GM21390 (cell line): ENCODE data around the gene PCGF5.
"Not testable (repeated sequence)": the region's sequence is repeated elsewhere in the genome, so short reads cannot be mapped to it uniquely, and the experiment has no call there.

Experiments
- ATAC-seq: cut with Tn5 transposase; IDR thresholded peaks from one replicate; pipeline ENCODE4 v1.9.1; 2021; ENCODE audit not compliant: unreplicated experiment

Gene PCGF5

DNA sequence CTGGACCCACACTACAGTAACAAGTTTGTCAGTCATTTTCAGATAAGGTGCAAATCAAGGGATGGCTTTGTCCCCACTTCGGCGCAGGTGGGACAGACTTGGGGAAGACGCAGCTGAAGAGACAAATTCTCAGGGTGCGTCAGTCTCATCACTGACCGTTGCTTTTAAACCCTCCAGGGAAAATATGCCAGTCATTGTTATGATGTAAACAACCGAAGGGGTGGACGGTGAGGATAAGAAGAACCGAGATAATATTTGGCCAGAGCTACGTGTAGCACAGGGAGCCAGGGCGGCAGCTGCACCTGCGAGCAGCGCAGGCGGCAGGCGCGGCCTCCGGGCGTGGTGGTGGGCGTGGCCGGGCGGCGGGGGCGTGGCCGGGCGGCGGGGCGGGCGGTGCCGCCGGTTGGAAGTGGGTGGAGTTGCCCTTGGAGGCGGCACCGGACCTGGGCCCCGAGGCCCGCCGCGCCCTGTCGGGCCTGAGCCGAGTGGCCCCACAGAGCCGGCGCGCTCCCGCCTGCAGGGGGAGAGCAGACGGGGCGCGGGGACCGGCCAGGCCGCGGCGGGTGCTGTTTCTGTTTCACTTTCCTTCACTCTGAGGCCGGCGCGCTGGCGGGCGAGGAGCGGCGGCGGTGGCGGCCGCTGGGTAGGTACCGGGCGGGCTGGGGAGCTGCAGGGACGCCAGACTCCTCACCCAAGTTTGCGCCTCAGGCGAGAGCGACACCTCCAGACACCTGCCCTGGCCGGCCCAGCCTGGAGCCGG is at the start of gene PCGF5:
PCGF5 (plus strand) TSS at position 470 of the 760 bp plus-strand sequence. CDS start 2,209 bp downstream, outside the sequence.
- peak; percentile 98 for ATAC-seq

DNA sequence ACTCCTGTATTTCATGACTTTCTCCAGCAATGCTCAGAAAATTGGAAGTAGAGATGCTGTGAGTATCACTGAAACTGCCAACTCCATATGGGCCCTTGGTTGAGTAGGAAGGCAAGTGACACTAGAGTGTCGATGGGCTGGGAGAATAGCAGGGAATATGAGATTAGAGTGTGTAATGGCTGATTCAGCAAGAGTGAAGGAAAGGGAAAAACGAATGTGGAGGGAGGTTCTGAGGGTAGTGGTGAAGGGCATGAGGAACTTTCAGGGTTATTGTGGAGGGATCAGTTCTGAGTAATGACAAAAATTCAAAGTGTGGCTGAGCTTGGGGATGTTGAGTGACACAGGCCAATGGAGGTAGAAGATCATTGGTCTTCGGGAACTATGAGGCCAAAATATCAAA is 49.0 kb upstream of the PCGF5 start:
- no peak for ATAC-seq

DNA sequence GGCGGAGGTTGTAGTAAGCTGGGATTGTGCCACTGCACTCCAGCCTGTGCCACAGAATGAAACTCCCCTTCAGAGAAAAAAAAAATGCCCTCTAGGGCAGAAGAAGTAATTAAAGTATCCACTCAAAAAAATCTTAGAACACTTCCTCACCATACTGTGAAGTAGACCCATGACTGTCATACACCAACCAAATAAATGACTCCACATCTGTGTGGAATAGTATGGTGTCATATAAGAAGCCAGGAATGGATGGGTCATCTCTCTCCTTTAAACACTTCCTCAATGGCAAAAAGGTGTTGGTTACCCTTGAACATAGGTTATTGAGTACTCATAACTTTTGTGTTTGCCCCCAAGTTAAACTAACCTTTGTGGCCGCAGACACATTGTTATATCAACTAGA is 48.1 kb upstream of the PCGF5 start:
- no peak for ATAC-seq

DNA sequence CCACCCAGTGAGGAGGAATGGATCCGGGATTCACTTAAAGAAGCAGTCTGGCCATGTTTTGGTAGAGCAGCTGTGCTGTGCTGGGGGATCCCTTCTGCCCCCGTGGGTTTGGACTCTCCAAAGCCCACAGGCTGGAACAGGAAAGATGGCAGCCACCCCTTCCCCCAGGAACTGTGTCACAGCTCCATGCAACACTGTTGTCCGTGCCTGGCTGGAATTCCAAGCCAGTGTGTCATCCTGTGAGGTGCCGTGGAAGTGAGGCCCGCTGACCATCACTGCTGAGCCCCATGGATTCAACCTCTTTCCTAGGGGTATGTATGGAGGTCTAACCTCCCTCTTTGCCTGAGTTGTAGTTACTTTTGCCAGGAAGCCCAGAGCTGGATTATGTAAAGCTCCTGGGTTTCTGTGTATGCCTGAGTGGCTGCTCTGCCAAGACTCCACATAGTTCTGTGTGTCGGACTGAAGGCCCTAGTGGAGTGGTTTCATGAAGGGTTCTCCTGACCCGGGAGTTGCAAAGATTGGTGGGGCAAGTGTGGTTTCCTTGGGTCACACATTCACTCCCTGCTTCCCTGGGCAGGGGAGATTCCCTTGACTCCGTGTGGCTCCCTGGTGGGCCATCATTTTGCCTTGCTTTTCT is 35.1 kb upstream of the PCGF5 start:
- ATAC-seq, result no peak

DNA sequence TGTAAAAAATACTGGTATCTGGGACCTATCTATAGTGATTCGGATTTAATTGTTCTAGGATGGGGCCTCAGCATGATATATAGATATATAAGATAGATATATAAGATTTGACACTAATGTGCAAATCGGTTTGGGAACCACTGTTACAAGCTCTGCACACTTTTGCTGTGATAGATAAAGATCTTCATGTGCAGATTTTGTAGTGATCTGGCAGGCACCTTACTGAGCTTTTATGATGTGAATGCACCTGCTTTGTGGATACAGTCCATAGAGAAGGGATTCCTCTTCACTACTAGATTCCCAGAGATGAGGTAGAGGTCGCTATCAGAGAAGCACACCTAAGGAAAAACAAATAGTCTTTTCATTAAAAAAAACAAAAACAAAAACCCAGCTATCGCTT is 33.3 kb upstream of the PCGF5 start:
- ATAC-seq, result no peak

DNA sequence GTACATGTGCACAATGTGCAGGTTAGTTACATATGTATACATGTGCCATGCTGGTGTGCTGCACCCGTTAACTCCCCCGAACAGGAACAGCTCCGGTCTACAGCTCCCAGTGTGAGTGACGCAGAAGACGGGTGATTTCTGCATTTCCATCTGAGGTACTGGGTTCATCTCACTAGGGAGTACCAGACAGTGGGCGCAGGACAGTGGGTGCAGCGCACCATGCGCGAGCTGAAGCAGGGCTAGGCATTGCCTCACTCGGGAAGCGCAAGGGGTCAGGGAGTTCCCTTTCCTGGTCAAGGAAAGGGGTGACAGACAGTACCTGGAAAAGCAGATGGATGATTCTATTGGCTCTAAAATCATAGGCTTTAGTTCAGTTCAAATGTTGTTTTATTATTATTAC is 32.5 kb upstream of the PCGF5 start:
- ATAC-seq, result not testable (repeated sequence)

DNA sequence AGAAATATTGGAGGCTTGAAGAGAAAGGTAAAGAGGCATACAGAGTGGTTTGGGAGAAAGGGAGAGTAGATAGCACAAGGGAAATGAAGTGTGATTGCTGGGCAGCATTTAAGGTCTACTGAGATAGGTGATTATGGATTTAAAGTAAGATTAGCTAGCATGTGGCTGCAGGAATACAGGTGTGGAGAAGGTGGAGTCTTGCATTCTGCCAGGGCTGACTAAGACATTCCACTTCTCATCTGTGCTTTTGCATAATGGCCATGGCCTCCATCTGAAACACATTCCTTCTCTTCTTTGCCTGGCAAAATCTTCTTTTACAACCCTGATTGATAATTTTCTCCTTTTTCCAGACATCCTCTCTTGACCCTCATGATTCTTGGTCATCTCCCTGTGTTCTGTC is 31.6 kb upstream of the PCGF5 start:
- no peak for ATAC-seq

DNA sequence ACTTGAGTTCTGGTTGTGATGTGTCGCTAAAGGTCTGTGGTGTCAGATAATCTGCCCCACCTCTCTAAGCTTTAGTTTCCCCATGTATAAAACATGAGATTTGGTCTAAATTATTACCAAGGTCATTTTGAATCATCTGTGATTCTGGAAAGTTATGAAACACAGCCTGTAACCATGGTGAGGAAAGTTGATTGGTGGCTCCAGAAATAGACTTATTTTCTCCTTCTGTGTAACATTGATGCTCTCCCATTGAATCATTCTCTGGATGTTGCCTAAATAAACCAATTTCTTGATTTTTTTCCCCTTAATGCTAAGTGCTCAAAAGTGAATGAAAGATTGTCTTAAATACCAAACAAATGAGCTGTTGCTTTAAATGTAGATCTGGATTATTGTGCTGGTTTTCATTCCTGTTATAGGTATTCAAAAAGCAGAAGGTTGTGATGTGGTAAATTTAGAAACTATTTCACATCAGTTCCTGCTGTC is 30.0 kb upstream of the PCGF5 start:
- ATAC-seq, result no peak

DNA sequence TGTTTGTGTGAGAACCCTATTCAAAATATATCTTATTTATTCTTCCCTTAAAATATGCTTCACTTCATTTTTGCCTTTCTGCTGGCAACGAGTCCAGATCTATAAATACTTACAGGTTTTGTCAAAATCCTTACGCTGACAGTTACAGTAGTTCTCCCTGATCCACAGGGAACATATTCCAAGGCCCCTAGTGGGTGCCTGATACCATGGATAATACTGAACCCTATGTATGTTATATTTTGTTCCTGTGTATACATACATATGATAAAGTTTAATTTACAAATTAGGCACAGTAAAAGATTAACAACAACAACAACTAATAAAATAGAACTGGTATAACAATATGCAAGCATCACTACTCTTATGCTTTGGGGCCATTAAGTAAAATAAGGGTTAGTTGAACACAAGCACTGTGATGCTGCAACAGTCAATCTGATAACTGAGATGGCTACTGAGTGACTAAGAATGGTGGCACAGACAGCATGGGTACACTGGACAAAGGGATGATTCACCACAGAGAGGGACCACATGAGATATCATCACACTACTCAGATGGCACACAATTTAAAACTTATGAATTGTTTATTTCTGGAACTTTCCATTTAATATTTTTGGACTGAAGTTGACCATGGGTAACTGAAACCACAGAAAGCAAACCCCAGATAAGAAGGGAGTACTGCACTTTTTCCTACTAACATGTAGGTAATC is 29.4 kb upstream of the PCGF5 start:
- ATAC-seq, result peak; percentile 59

DNA sequence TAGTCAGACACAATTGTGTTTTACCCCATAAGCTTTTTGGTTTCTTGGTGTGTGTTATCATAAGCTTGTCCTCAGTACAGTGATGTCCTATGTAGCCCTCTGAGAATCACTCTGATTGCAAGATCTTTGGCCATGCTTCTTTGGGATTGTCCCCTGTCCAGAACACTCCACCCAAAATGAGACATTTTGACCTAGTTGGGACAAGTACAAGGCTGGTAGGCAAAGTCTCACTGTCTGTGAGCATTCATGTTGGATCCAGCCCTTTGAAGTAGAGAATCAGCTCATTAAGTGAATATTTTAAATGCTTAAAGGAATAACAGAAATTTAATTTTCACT is 28.9 kb upstream of the PCGF5 start:
- ATAC-seq, result no peak

DNA sequence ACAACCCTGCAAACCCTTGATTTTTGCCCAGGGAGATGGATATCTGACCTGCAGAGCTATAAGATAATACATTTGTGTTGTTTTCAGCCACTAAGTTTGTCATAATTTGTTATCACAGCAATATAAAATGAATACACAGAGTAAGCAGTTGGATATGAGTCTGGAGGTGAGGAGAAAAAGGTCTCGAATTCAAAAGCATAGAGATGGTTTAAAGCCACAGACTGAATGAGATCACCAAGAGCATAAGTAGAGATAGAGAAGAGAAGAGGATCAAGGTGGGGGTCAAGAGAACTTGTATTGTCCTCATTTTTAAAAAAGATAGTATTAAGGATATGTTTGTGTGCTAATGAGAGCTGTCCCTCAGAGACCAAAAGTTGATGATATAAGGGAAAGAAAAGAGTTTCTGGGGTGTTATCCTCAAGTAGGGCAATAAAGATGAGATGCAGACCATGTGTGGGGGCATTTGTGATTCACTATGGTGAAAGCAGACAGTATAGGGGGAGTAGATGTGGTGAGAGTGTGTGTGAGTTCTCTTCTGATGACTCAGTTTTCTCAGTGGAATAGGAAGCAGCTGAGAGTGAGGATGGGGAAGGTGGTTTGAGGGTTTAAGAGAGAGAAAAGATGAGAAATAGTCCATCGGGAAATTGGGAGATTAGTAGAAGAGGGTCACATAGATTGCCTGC is 25.8 kb upstream of the PCGF5 start:
- no peak for ATAC-seq

DNA sequence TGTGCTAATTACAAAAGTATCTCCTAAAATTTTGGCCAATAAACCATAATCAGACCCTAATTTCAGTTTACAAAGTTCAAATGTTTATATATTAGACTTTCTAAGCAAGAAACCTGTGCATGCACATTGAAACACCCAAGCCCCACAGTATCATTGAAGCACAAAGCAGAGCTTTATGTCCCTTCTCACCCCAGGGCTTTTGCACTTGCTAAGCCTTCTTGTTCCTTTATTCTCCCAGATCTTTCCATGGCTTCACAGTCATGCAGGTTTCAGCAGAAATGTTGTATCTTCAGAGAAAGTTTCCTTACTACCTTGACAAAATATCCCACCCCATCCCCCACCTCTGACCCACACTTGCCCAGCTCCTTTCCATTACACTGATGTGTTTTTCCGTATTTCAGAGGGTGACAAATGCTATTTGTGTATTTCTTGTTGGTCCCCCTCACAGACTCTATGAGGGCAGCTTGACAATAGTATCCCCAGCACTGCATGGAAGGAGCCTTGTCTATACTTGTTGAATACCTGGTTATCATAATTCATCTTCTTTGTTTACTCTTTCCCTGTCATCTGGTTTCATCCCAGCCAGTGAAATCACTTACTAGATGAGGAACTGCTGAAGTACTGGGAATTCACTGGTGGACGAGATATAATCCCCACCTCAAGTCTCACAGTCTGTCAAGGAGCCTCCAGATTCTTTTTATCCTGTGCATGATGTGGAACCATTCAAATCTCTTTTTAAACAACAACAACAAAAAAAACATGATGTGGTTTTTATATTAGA is 24.0 kb upstream of the PCGF5 start:
- ATAC-seq, result no peak

DNA sequence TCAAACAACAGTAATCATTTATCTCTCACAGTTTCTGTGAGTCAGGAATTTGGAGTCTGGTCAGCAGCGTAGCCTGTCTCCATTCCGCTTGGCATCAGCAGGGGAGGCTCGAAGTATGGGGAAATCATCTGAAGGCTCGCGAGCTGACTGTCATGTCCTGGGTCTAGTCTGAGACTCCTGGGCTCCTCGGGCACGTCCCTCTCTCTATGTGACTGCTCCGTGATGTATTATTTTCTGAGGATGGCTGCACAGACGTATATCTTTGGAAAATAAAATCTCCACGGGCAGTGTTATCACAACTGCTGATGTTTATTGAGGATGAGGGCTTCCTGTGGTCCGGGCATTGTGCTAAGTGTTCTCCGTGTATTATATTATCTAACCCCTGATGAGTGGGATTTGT is 23.3 kb upstream of the PCGF5 start:
- ATAC-seq, result no peak

DNA sequence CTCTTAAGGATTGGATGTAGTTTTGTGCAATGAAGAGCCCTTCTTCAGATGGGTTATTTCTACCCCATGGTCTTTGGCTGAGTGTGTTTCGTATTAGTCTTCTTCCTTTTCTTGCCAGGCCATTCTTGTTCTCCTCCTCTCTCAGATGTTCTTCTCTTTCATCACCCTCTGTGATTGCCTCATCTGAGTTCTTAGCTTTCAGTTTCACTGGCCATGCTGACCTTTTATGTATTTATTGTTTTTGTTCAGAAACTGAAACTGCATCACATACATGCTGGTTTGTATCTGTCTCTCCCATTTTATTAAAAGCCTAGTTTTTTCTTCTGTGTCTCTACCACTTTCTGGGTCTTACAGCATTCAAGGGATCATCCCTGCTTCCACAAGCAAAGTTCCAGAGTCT is 21.7 kb upstream of the PCGF5 start:
- peak; percentile 71 for ATAC-seq

DNA sequence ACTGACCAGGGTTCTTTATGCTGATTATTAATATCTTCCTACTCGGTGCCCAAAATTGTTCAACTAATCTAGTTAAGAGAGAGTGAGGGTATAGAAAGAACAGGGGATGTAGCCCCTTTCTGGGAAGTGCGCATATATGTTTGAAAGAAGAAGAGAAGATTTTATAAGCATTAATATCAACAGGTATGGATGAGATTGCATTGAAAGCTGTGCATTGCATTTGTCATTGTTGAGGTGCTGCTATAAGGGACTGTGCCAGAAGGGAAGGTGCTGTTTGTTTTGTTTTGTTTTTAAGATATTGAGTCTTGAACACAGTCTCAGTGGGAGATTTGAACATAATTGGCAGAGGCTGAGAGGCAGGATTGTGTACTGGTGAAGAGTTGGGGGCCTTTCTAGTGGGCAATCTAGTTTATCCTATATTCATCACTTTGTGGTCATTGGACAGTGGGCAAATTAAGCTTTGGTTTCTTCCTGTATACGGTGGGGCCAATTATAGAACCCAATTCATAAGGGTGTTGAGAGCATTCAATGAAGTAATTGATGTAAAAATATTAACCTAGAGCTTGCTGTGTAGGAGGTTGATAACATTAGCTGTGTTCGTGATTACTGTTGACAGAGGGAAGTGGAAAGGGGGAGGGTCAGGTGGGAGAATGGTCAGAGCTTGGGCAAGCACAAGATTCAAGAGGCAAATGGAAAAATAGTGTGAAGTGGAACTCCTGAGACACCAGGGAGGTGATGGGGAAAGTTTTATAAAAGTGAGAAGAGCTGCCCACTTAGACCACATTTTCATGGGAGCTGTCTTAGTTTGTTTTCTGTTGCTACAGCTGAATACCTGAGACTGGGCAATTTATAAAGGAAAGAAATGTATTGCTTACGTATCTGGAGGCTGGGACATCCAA is 19.9 kb upstream of the PCGF5 start:
- ATAC-seq, result no peak

DNA sequence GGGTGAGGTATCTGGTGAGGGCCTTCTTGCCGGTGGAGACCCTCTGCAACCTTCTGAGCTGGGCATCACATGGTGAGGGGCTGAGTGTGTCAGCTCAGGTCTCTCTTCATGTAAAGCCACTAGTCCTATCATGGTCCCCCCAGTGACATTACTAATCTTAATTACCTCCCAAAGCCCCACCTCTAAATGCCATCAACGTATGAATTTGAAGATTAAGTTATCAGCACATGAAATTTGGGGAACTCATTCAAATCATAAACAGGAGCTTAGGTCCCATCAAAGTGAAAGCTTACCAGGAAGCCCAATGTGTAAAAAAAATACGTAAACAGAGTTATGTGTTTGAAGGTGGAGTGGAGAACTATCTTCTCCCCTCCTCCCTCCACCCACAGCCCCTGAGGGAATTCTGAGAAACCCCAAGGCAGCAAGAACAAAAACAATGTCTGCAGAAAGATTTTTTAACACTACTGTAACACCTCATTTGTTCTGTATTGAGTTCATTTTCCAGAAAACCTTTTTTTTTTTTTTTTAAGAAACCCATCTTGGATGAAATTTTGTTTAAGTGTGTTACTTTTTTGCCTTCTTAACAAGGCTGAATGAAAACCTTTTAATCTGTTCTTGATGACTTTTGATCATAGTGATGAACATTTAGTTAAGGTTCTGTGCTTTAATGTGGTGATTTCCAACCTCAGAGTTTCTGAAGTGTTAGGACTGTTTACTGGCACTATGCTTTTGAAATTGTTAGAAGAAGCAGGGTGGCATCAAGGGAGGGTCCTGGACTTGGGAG is 19.1 kb upstream of the PCGF5 start:
- no peak for ATAC-seq

DNA sequence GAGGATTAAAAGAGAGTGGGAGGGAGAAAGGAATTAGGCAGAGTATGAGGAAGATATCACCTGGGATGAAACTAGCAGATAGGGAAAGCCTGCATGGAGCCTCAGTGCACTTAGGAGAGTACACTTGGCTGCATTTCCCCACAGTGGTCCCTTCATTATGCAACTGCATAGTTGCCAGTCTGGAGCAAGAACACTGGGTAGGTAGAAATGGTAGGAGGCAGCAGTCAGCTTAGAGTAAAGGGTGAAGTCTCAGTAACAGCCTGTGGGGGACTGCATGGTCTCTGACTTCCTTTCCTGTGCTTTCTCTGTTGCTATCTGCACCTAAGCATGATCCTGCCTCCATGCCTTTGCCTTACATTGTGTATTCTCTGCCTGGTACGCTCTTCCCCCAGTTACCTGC is 14.0 kb upstream of the PCGF5 start:
- peak; percentile 44 for ATAC-seq

DNA sequence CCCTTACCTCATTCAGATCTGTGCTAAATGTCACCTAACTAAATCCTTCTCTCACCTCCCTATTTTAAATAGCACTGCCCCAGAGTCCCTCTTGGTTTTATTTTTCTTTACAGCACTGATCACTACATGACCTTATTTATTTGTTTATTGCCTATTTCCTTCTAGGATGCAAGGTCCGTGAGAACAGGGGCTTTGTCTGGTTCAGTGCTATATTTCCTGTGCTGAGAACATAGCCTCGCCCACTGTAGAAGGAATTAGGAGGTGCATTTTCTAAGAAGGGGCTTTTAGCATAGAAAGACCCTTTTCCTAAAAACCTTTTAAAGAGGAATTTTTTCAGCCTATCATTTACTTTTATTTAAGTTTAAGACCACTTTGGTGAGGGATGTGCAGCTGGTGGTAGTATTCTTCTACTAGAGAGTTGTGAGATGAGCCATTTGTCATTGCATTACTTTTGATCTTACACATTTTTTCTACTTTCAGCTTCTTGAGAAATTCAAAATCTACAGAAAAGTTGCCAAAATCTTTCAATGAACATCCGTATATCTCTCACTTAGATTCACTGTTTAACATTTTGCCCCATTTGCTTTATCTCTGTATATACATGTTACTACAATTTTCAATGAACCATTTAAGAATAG is 13.5 kb upstream of the PCGF5 start:
- ATAC-seq, result peak; percentile 17
